BJ (cell line): ENCODE data around the gene DSTYK. TPM values are rescaled to one million over a fixed set of nuclear protein-coding genes. Genes with fewer than 3 reads are reported as not detected.

ENCODE experiments used
- CTCF ChIA-PET: fragments of 350-600 bp; formaldehyde crosslinking; extraction: SDS; loops from one replicate; lab custom pipeline; 2021; ENCODE audit warnings: antibody characterized with exemption, inconsistent platforms; lab: Yijun Ruan, JAX
- POLR2A ChIA-PET: fragments of 300-600 bp; sonication (Branson Sonifier 250); formaldehyde crosslinking; extraction: SDS; loops from one replicate; lab custom pipeline; 2021; ENCODE audit warnings: antibody characterized with exemption; lab: Charles Lee
- DNase-seq: peaks from one replicate; pipeline ENCODE4 v3.0.0-alpha.2; 2011; ENCODE audit warnings: low read depth
- H3K27me3 ChIP-seq: 2 replicates; pipeline ENCODE4 v1.6.0; 2011; ENCODE audit warnings: low read length; ENCODE audit not compliant: control insufficient read depth, insufficient read depth
- H3K36me3 ChIP-seq: 2 replicates; pipeline ENCODE4 v1.5.1; 2011; ENCODE audit warnings: low read length; ENCODE audit not compliant: control insufficient read depth, insufficient read depth
- H3K4me3 ChIP-seq: 2 replicates; pipeline ENCODE4 v1.5.1; 2011; ENCODE audit warnings: low read depth, mild to moderate bottlenecking, control low read depth, low read length
- polyA plus RNA-seq: library from polyadenylated mRNA; depleted of rRNA; stranded (reverse); fragments of >200 nt; gene quantifications from 2 replicates; pipeline ENCODE4 v1.2.3, GENCODE V29; 2011
- TF ChIP-seq, protein P1 (sequence below): IDR thresholded peaks from 2 replicates; pipeline ENCODE4 v1.5.1; 2011; ENCODE audit warnings: low read depth, mild to moderate bottlenecking, control low read depth, inconsistent platforms, low read length, moderate library complexity; ENCODE audit not compliant: insufficient read depth

Gene DSTYK
- polyA plus RNA-seq, 1 experiment: 9.7 TPM

DNA sequence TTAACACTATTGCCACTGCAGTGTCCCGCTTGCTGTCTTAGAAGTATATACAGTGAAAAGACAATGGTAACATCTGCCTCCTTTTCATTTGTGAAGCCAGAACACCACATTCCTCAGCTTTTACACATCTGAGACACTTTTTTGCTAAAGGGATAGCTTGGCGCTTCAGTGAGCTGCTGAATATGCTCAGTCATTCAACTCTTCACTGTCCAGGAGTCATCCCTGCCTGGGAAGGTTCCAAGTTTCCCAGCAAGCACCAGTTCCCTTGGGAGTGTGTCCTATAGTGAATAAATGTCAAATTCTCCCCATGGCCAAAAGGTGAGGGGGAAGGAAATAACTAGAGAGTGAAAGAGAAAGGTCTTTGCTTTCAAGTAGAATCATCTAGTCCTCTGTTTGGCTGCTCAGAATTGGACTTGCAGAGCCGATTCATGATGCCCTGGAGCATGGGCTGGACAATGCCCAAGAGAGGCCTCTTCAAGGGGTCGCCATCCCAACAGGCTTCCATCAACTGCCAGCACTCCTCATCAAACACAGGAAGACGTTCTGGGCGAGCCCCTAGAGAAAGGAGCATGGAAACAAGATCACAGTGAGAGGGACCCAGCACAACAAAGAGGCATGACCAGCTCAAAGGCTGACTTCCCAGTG, 64.2 kb downstream of the DSTYK start:
- CTCF ChIA-PET: interaction anchor here (0.6 to 1.4 kb wide), 5 partner anchors 22 to 159 kb away, joined by 3 to 4 read pairs (median 3); no protein-coding TSS in a partner anchor
- TF ChIP-seq, protein P1, sequence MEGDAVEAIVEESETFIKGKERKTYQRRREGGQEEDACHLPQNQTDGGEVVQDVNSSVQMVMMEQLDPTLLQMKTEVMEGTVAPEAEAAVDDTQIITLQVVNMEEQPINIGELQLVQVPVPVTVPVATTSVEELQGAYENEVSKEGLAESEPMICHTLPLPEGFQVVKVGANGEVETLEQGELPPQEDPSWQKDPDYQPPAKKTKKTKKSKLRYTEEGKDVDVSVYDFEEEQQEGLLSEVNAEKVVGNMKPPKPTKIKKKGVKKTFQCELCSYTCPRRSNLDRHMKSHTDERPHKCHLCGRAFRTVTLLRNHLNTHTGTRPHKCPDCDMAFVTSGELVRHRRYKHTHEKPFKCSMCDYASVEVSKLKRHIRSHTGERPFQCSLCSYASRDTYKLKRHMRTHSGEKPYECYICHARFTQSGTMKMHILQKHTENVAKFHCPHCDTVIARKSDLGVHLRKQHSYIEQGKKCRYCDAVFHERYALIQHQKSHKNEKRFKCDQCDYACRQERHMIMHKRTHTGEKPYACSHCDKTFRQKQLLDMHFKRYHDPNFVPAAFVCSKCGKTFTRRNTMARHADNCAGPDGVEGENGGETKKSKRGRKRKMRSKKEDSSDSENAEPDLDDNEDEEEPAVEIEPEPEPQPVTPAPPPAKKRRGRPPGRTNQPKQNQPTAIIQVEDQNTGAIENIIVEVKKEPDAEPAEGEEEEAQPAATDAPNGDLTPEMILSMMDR: no peak
- POLR2A ChIA-PET: no interaction called here
- H3K27me3 ChIP-seq: no peaks in the 10 kb centered on the region
- no peak overlapping the region for H3K4me3 ChIP-seq
- H3K36me3 ChIP-seq: peaks cover 6% of the 10 kb centered on the region
- peak; percentile 39 for DNase-seq

DNA sequence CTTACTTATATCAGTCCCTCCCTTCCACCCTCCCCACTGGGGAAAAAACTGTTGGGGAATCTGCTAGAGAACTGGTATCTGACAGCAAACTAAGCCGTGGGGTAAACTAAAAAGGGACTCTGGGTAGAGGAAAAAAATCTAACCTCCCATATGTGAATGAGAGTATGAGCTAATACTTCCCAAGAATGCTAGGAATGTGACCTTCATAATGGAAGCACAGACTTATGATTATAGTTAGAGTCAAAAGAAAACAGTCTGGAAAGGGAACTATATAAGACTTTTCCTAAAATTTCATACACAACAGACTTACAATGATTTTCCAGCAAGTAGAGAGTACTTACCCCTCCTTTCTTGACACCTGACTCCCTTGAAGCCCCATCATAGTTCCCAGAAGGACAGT, 66.8 kb downstream of the DSTYK start:
- no peaks in the 10 kb centered on the region for H3K27me3 ChIP-seq
- peaks cover 2% of the 10 kb centered on the region; the same call in 1 of the 2 replicates for H3K36me3 ChIP-seq
- no peak overlapping the region for H3K4me3 ChIP-seq
- peak; percentile 39 for DNase-seq
- ChIA-PET CTCF (interaction anchor here (0.9 to 7.1 kb wide), 6 partner anchors 10 to 348 kb away, joined by 3 to 52 read pairs (median 4); no protein-coding TSS in a partner anchor), POLR2A (no interaction called here)
- TF ChIP-seq, protein P1: no peak

DNA sequence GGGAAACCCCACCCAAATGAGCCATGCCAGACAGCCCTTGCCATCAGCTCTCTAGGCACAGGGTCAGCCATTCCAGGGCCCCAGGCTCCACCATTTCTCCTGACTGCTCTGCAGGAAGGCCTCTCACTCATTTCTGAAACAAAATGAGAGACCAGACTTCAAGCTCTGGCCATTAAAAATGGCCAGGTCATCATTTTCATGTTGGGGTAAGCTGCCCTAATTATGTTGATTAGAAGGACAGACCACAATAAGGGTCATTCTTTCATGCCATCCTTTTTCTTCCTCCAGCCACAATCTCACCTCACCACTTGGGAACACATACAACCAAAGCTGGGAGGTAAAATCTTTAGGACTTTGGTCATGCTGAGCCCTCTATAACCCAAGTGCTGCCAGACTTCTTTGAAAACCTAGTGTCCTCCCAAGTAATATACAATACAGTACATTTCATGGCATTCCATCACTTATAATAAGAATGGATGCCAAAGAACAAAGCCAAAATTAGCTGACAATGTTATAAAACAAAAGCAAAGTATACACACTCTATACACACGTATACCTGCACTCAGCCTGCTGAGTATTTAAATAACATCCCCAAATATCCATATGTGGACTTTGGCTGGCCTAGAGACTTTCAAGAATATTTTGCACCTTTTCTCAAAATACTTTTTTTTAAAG, 67.3 kb downstream of the DSTYK start:
- TF ChIP-seq, protein P1: no peak
- Histone ChIP-seq H3K36me3 (no peaks in the 10 kb centered on the region), H3K4me3 (no peak overlapping the region), H3K27me3 (no peaks in the 10 kb centered on the region)
- no peak for DNase-seq
- POLR2A ChIA-PET: no interaction called here
- CTCF ChIA-PET: interaction anchor here (0.9 to 7.1 kb wide), 7 partner anchors 13 to 349 kb away, joined by 3 to 52 read pairs (median 4); no protein-coding TSS in a partner anchor

DNA sequence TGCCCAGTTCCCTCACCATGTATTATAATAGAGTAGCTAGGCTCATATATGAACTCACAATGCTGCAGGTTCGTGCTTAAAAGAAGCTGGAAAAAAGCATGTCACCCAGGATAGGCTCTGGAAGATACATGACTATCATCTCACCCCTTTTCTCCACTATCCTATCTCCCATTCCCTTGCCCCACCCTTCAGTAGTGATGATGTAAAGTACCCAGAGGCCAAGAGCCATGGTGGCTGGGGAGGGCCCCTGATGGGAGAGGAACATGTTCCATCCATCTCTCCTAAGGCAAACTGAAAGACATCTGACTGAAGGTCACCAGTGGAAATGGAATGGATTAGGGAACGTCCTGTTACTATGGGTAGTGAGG, 69.4 kb downstream of the DSTYK start:
- ChIA-PET CTCF (interaction anchor here (0.6 to 7.1 kb wide), 18 partner anchors 10 to 165 kb away, joined by 3 to 52 read pairs (median 4); partner anchors contain the start of gene RBBP5), POLR2A (no interaction called here)

More for the DNA sequence above, 69.4 kb downstream of the DSTYK start:
- TF ChIP-seq, protein P1: no peak
- Histone ChIP-seq H3K36me3 (no peaks in the 10 kb centered on the region), H3K4me3 (no peak overlapping the region), H3K27me3 (no peaks in the 10 kb centered on the region)
- no peak for DNase-seq
